HG02973 (cell line): ENCODE measurements around the gene EVL.

ENCODE experiments used
- ATAC-seq: cut with Tn5 transposase; IDR thresholded peaks from one replicate; pipeline ENCODE4 v1.9.1; 2021; ENCODE audit warnings: moderate library complexity; ENCODE audit not compliant: unreplicated experiment

Gene EVL

DNA sequence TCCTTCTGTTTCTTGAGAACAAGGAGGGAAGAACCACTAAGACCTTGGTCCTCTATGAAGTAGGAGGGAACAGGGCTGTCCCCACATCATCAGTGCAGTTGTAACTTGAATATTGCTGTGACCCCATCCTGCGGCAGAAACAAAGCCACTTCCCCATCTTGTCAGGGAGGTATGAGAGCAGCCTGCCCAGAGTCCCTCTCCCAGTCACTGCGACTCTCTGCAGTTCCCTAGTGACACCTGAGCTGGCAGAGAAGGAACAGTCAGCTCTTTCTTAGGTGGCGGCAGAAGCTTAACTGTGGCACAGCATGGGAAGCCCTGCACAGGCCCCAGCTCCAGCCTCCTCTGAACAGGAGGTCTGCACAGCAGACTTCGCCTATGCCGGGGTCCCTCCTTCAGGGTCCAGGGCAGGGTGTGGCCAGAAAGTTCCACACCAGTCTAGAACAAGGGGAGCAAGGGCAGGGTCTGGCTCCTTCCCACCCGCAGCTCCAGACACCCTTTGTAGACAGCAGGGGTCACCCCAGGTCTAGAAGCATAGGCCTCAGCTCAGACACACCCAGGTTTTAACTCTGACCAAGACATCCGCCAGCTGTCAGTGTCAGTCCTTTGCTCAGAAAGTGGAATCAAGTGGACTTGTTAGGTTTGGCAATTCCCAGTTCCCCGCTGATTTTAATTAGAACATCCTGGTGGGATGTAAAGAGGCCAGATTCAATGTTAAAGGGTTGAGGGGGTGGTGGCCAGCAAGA lies 57.4 kb downstream of the EVL start:
- ATAC-seq, result no peak

DNA sequence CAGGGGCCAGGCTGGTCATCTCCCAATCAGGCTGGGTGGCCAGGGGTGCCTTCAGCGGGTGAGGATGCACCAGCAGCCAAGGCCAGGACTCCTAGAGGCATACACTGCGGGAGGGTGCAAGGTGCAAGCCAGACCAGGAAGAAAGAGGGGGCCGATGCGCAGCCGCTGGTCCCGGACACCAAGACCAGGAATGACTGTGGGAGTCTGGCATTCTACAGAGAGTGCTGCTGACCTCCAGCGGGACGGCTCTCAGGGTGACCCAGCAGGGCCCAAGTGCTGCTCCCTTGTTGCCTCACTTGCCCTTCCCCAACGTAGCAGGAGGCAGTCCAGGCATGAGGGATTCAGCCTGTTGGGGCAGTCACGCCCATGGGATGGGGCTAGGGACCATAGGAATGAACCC lies 58.4 kb downstream of the EVL start:
- no peak for ATAC-seq

DNA sequence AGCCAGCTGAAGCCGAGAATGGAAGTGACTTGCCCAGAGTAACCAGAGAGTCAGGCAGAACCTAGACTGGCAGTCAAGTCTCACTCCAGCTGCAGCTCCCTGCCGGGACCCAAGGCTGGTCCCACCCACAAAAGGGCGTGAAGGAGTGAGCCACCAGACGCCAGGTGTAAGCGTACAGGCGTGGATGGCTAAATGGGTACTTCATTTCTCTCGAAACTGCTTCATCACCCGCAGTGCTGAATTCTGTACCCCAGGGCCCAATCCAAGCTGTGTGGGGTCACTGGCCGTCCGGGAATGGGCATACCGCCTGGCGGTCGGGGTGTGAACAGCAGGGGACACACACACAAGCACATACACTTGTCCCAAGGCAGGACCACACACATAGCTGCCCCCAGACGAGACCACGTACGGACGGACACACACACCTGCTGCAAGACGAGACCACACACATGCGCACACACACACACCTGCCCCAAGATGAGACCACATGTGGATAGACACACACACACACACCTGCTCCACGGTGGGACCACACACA lies 59.4 kb downstream of the EVL start:
- ATAC-seq, result no peak

DNA sequence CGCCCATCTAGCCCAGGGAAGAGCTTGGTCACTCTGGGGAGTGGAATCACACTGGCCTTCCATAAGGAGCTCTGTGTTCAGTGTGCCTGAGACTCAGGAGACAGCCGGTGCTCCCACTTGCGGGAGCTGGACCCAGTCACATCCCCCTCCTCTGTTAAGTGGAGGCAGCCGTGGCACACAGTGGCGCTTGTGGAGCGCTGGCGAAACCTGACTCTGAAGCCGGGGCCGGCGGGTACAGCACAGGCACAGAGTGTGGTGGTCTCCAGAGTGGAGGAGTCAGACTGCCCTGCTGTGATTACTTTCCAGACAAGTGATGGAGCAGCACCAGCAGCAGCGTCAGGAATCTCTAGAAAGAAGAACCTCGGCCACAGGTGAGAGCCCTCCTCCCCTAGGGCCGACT lies 61.2 kb downstream of the EVL start:
- no peak for ATAC-seq

DNA sequence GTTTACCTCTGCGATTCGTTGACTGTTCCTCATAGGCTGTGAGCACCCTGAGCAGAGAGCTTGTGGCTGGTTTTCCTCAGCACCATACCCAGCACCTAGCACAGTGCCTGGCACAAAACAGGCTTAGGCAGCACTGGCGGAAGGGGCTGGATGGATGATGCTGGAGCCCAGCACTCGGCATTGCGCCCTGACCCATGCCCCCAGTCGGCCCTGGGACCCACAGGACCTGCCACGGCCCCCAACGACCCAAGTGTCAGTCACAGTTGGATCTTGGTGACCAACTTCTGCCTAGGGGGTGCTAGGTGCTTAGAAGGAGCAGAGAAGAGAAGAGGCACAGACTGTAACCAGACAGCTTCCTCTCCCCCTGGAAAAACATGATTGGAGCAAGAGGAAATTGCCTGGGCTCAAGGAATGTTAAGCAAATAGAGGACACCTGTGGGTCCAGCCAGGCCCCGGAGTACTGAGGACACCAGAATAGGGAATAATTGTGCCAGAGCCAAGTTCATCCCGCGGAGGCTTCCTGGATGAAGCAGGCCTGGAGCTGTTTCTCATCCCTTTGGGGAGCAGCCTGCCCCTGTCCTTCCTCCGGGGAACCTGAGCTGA lies 62.7 kb downstream of the EVL start:
- ATAC-seq, result no peak

DNA sequence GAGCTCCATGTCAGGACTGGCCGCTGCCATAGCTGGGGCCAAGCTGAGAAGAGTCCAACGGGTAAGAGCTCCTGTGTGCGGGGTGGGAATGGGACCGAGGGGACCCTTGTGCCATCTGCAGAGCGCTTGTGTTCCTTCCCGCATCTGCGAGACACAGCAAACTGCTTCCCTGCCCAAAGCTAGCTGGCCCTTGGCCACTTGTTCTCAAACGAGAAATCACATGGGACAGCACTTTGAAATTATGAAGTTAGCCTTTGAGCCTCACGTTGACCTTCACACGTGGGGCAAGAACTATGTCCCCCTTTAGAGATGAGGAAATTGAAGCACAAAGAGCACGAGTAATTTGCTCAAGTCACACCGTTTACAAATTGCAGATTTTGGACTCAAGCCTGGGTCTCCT lies 63.5 kb downstream of the EVL start:
- ATAC-seq, result no peak

DNA sequence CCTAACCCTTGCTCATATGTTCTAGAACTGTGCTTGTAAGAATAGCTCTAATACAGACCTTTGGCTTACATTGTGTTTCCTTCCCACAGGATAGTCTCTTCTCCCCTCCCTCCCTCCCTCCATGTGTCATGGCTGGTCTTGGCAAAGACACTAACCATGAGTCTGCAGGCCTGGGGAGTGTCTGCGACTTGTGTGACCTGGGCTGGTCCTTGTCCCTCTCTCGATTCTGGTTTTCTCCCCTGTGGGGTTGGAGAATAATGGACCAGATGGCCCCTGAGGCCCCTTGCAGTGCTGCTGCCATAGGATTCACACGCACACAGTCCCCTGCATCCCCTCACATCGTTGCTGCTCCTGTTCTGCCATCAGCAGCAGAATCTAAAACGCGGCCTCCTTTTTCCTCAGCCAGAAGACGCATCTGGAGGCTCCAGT lies 64.0 kb downstream of the EVL start:
- no peak for ATAC-seq

DNA sequence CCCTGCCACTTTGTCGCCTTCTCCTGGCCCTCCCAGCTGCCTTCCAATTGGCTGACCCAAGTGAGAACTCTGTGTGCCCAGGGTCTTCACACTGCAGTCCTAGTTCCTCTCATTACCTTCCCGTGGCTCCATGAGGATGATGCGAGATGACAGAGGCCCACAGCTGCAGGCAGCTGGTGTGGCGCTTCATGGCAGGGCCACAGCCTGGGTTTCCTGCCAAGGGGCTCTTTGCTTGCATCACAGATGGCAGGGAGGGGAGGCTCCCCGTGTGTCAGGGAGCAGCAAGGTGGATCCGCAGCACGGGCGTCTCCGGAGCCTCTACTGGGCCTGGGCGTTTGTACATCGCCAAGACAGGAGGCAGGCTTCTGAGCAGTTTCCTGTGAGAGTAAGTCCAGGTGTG lies 65.3 kb downstream of the EVL start:
- no peak for ATAC-seq

DNA sequence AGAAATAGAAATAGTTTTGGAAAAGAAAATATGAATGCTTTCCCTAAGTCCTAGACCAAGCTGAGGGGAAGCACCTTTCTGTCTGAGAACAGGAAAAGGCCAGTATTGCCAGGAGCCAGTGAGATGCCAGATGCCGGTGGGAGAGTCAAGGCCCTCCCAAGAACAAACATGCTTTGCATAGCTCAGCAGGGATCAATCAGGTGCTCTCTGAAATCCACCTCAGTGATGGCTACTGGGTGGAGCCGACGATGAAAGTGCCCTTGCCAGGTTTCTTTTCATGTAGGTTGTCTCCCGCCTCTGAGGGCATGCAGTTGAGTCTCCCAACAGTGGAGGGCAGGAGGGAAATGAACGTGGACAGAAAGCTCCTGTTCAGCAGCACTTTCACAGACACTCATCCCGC lies 66.0 kb downstream of the EVL start:
- ATAC-seq, result no peak

DNA sequence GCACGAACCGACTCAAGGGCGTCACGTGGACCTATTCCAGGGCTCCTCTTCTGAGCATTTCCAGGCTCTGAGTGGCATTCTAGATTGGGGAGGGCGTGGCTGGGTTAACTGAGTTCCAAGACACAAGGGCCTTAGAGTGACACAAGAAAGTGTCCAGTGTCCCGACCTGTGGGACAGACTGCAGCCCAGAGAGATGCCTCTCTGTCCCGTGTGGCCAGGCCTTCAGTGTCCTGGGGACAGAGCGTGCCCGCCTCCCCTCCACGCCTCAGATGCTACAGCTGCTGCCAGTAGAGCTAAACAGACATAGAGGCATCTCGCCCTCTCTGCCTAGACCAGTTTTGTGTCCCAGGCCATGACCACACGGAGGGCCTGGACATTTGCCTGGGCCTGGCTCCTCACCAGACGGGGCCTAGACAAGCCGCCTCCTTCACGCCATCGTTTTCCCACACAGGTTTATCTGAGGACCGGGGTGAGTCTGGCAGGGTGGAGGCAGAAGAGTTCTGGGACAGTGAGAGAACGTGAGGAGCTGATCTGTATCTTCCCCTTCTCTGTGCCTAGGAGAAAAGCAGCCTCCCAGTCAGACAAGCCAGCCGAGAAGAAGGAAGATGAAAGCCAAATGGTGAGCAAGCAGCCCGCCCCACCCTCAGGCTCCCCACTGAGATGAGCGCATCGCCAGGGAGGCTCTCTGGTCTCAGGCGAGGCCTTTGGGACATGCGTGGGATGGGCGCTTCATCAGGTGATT lies 67.1 kb downstream of the EVL start:
- no peak for ATAC-seq

DNA sequence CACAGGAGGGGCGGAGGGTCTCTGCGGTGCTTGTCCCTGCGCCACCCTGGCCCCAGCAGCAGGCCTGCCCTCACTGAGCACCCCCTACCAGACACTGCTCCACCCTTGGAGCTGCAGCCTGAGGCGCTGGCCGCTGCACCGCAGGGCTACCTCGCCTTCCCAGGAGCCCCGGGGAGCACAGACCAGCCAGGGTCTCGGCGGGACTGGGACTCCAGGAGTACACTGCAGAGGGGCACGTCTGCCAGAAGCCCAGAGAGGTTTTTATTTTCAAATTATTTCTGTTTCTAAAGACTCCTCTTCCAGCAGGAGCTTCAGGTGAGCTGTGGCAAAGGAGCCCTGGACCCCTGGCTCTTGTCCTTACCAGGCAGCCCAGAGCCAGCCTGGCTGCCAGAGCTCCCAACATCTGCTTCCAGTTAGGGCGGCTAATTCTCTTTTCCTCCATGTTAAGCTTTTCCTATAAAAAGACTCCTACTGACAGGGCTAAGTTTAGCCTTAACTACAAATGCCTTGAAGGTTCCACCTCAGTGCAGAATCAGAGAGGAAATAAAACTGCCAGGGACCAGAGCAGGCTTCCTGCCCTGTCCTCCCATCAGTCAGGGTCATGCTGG lies 67.8 kb downstream of the EVL start:
- ATAC-seq, result no peak

DNA sequence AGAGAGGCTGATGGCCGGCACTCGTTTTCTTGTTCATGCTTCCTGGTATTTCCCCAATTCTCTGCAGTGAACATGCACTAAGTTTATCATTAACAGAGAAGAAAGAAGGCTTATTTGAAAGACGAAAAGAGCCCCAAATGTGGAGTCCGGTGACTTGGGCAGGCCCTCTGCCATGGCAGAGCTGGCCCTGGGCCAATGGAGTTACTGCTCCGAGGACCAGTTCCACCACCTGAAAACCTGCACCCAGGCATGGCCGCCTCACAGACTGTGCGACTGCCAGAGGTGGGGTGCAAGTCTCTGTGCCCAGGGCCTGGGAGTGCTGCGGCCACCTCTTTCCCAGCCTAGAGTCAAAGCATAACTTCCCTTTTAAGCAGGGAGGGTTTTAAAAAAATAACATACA lies 69.4 kb downstream of the EVL start:
- ATAC-seq, result no peak

DNA sequence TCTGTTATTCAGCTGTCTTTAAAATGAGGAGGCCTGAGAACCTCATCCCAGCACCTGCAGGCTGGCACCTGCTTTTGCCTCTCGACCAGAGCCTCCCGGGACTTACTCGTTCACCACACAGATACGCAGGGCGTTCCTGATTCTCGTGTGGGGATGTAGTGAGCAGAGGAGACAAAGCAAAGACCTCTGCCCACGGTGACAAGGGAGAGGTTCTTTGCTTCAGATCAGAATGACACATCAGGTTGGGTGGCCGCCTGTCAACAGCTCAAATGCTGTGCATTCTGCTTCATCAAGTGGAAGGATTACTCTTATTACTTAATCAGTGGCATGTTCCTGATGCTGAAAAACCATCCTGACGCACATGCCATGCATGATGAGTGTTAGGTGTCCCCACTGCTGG lies 69.9 kb downstream of the EVL start:
- ATAC-seq, result no peak

DNA sequence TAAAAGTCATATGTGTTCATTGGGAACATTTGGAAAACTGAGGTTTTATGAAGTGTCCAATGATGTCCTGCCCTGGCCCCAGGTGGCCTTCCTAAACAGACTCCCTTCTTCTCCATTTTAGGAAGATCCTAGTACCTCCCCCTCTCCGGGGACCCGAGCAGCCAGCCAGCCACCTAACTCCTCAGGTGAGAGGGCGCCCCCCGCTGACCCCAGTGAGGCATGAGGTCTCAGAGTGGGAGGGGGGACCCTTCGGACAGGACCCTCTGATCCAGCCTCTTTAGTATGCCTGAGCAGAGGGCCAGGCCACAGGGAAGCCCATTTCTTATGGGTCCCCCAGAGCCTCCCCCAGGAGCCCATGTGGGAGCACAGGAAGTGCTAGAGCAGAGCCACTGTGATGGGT lies 70.6 kb downstream of the EVL start:
- no peak for ATAC-seq

DNA sequence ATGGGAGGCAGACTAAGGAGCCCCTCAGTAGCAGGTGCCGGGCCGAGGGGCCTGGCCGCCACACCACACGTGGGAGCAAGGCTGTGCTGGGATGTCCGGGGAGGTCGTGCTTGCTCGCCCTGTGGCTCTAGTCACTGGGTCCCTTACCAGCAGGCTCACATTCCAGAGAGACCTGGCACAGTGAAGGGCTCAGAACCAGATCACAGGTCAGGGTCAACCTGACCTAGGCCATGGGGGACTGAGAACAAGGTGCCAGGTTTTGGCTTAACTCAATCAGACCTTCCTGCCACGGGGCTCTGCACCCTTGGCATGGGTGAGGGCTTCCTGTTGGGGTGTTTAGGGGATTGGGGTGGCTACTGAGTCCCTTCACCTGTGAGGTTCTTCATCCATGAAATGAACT lies 72.0 kb downstream of the EVL start:
- no peak for ATAC-seq

DNA sequence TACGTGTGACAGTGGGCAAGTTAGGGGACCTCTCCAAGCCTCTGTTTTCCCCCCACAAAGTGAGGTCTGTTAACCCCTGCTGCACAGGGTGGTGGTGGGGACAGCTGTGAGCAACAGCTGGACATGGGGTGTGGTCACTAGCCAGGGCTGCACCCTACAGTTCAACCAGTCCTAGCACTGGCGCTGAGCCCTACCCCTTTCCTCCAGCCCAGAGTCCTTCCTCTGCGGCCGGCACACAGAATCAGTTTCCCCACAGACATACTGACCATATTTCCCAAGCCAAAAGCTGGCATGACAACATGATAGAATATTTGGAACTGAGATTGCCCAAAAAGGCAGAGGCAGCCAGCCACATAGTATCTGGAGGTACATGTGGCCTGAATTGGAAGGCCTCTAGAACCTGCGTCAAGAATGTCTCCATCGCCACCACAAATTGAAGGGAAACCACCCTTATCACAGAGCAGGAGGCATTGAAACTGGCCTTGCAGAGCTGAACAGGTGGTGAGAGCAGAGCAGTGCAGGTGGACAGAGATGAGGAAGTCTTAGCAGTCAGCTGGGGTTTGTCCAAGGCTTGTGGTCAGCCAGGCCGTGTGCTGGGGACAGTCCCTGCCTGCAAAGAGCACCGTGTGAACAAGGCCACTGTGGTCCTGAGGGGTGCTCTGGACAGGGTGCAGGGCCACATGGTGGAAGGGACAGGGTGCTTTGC lies 73.0 kb downstream of the EVL start:
- ATAC-seq, result no peak

DNA sequence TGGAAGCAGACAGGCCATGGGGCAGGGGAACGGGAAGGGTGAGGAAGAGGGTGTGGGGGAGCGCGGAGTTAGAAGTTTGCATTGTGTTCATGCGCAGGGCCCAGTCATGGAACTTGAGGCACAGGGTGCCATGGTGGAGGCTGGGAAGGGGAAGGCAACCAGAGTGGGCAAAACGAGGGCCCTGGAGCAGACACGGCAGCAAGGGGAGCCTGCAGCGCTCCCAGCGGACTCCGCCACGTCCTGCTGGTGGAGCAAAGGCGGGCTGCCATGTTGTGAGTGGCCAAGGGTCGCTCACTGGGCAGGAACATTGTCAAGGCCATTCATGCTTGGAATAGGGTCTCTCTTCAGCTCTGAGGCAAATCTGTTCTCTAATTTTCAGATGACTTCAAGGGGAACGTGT lies 73.7 kb downstream of the EVL start:
- no peak for ATAC-seq

DNA sequence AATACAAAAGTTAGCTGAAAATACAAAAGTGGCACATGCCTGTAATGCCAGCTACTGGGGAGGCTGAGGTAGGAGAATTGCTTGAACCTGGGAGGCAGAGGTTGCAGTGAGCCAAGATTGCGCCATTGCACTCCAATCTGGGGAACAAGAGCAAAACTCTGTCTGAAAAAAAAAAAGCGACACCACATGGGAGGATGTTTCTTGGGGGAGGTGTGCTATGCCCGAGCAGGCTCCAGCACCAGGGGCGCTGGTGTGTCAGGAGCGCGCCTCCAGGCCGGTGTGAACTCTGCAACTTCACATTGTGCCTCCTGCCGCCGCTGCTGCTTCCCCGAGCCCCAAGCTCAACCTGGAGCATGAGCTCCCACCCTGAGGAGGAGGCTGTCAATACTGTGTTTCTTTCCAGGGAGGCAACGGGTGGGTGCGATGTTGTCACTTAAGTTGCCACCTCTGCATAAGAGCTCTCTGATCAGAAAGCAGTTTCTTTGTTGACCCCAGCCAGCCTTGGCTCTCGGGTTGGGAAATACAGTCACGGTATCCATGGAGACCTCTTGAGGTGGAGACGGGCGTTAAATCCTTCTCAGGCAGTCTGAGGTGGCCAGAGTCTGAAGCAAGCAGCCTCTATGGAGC lies 75.3 kb downstream of the EVL start:
- ATAC-seq, result no peak

DNA sequence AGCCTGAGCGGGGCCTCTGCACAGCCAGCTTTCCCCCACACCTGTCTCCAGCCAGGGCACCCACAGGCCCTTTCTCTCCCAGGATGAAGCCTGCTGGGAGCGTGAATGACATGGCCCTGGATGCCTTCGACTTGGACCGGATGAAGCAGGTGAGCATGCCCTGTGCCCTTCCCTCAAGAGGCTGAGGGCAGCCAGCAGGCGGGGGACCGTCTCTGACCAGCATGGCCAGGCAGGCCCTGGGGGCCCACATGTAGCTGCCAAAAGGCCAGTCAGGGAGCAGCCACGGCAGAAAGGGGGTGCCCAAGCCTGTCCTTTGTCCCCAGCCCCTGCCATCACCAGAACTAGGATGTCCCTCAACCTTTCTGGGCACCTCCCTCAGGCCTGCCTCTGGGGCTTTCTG lies 75.9 kb downstream of the EVL start:
- no peak for ATAC-seq
